K562 (cell line): ENCODE data around the gene MDM4. TPM values are rescaled to one million over a fixed set of nuclear protein-coding genes. Genes with fewer than 3 reads are reported as not detected.

Source experiments
- CREB3L1 ChIP-seq: fragments of 450-650 bp; IDR thresholded peaks from 2 replicates; pipeline ENCODE4 v1.6.1; 2014; ENCODE audit warnings: low read depth, mild to moderate bottlenecking, moderate library complexity, borderline replicate concordance
- CTCF ChIP-seq, 3 experiments: IDR thresholded peaks in 2 of 3; conservative IDR thresholded peaks in 1 of 3; 2 replicates each; pipeline ENCODE4 v1.5.1; 2011 to 2012; ENCODE audit warnings: low read length in 3 of 3, mild to moderate bottlenecking in 3 of 3, control low read depth in 2 of 3, improper control_type of control experiment in 1 of 3, inconsistent platforms in 1 of 3, low read depth in 1 of 3, mixed read lengths in 1 of 3, moderate library complexity in 1 of 3; ENCODE audit not compliant: insufficient read depth in 2 of 3
- DPF2 ChIP-seq: fragments of 450-650 bp; IDR thresholded peaks from 2 replicates; pipeline ENCODE4 v1.6.1; 2016
- FOS ChIP-seq: IDR thresholded peaks from 3 replicates; pipeline ENCODE4 v1.6.1; 2011; ENCODE audit not compliant: insufficient read length; ENCODE audit errors: extremely low read depth
- FOXJ3 ChIP-seq: sonication (generic); formaldehyde crosslinking; IDR thresholded peaks from 2 replicates; pipeline ENCODE4 v1.4.0; 2020; ENCODE audit warnings: mild to moderate bottlenecking, missing genetic modification reagents
- HMG20B ChIP-seq: fragments of 250-450 bp; sonication (Bioruptor Pico); IDR thresholded peaks from 2 replicates; pipeline ENCODE4 v1.5.0; 2021; ENCODE audit warnings: mild to moderate bottlenecking
- HNRNPH1 ChIP-seq: fragments of 200-400 bp; formaldehyde crosslinking; optimal IDR thresholded peaks from 2 replicates; pipeline ENCODE3; 2017; ENCODE audit warnings: low read depth, mild to moderate bottlenecking, low read length, moderate library complexity
- ILF3 ChIP-seq: fragments of 450-650 bp; IDR thresholded peaks from 2 replicates; pipeline ENCODE4 v1.6.1; 2018; ENCODE audit warnings: antibody characterized with exemption, mild to moderate bottlenecking, moderate library complexity, borderline replicate concordance
- SRSF7 ChIP-seq: fragments of 200-400 bp; formaldehyde crosslinking; optimal IDR thresholded peaks from 2 replicates; pipeline ENCODE3; 2017; ENCODE audit warnings: mild to moderate bottlenecking, low read depth, low read length
- STAT6 ChIP-seq: sonication (generic); formaldehyde crosslinking; IDR thresholded peaks from 2 replicates; pipeline ENCODE4 v1.8.1; 2023; ENCODE audit warnings: mild to moderate bottlenecking, missing genetic modification reagents
- ZNF274 ChIP-seq: IDR thresholded peaks from 2 replicates; pipeline ENCODE4 v1.6.1; 2011; ENCODE audit warnings: low read depth, mild to moderate bottlenecking, low read length, moderate library complexity, borderline replicate concordance
- ZNF398 ChIP-seq: fragments of 250-450 bp; sonication (Bioruptor Pico); IDR thresholded peaks from 2 replicates; pipeline ENCODE4 v1.8.0; 2021; ENCODE audit warnings: moderate library complexity, mild to moderate bottlenecking, inconsistent platforms
- polyA plus RNA-seq, 8 experiments: library from polyadenylated mRNA; depleted of rRNA in 4 of 8; stranded (reverse) in 5 of 8; unstranded in 3 of 8; fragments of >200 nt; fragmentation: Nextera tagmentation in 2 of 8; fragmentation: Illumina TruSeq in 1 of 8; extraction: Ambion mirVana in 2 of 8; extraction: Trizol in 1 of 8; gene quantifications; 2 replicates each; pipeline versions ENCODE4 v1.2.1 to v1.2.3, GENCODE V29; 2011 to 2014; ENCODE audit warnings: inconsistent platforms in 1 of 8, missing spikeins in 1 of 8
- total RNA-seq, 7 experiments: library from RNA; depleted of rRNA in 6 of 7; stranded (reverse); fragments of >200 nt in 6 of 7; fragmentation: Illumina TruSeq in 2 of 7; extraction: Trizol in 2 of 7; gene quantifications; 2 replicates each; pipeline versions ENCODE4 v1.2.1 to v1.2.3, GENCODE V29; 2011 to 2021; ENCODE audit warnings: low replicate concordance in 1 of 7
- TF ChIP-seq, protein P1 (sequence below), 2 experiments: fragments of 450-650 bp; IDR thresholded peaks; 2 replicates each; pipeline ENCODE4 v1.6.1; 2016

Gene MDM4
- total and polyA plus RNA-seq, 9 of the 15 experiments (the other 6 are each of a cell fraction or from before 2014, with no cell fraction given), result 3.3 to 61.7 (median 21.2) TPM

DNA sequence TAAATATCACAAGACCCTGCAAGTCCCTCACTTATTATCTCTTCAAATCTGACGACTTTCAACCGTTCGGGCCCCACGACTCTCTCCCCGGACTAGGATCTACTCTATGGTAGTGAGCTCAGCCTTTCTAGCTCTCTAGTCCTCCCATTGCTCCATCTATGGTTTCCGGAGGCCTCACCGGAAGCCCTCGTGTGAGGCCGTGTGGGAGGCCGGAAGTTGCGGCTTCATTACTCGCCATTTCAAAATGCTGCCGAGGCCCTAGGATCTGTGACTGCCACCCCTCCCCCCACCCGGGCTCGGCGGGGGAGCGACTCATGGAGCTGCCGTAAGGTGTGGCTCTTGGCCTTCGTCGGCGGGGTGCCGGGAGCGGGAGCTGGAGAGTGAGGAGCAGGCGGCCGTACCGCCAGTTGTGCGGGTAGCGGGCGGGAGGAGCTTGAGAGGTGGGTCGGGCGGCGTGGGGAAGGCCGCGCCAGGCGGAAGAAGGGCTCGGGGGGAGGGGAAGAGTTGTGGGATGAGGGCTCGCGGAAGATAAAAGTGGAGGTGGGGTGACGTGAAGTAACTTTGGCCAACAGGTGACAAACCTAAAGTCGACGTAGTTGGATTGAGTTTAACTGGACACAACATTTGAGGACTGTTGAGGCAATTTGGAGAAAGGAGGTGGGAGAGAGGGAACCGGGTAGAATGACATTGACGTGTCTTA is at the start of gene MDM4 (continued):
- TF ChIP-seq, protein P1, sequence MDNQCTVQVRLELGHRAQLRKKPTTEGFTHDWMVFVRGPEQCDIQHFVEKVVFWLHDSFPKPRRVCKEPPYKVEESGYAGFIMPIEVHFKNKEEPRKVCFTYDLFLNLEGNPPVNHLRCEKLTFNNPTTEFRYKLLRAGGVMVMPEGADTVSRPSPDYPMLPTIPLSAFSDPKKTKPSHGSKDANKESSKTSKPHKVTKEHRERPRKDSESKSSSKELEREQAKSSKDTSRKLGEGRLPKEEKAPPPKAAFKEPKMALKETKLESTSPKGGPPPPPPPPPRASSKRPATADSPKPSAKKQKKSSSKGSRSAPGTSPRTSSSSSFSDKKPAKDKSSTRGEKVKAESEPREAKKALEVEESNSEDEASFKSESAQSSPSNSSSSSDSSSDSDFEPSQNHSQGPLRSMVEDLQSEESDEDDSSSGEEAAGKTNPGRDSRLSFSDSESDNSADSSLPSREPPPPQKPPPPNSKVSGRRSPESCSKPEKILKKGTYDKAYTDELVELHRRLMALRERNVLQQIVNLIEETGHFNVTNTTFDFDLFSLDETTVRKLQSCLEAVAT (IDR thresholded peaks at IDR 0.05), result peak; percentile 89 to 90; a peak in 3 of 4 replicates
- TF ChIP-seq DPF2, result peak; percentile 82
- TF ChIP-seq FOXJ3, result no peak
- TF ChIP-seq HMG20B (CRISPR knock-in tag), result no peak
- TF ChIP-seq ZNF398, result no peak
- no peak; the same call in 1 of the 2 replicates for TF ChIP-seq STAT6 (CRISPR knock-in tag)
- TF ChIP-seq ZNF274, result no peak
- no peak for TF ChIP-seq CTCF (IDR thresholded peaks at IDR 0.05 in 2 of 3, conservative IDR thresholded peaks at IDR 0.05 in 1 of 3; ENCODE audit: insufficient read depth in 2 of 3, low read depth in 1 of 3, low read length in 3 of 3)
- no peak for TF ChIP-seq SRSF7
- peak; percentile 87; the same call in 1 of the 2 replicates for TF ChIP-seq CREB3L1
- TF ChIP-seq HNRNPH1, result no peak
- no peak for TF ChIP-seq ILF3
- no peak for TF ChIP-seq FOS
